ENCODE measurements around the gene SPAST.
"Not testable (repeated sequence)": the region's sequence is repeated elsewhere in the genome, so short reads cannot be mapped to it uniquely, and the experiment has no call there.

The SPAST gene

DNA sequence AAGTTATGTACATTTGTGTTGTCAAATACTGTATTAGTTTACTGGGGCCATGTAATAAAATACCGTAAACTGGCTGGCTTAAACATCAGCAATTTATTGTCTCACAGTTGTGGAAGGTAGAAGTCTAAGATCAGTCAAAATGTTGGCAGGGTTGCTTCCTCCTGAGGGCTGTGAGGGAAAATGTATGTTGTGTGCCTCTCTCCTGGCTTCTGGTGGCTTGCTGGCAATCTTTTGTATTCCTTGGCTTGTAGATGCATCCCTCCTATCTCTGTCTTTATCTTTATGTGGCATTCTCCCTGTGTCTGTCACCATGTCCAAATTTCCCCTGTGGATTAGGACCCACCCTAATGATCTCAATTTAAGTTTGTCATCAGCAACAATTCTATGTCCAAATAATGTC, 65.3 kb downstream of the SPAST start:
- no peak for DNase-seq (ENCODE audit: low read depth in 3 of 3)

DNA sequence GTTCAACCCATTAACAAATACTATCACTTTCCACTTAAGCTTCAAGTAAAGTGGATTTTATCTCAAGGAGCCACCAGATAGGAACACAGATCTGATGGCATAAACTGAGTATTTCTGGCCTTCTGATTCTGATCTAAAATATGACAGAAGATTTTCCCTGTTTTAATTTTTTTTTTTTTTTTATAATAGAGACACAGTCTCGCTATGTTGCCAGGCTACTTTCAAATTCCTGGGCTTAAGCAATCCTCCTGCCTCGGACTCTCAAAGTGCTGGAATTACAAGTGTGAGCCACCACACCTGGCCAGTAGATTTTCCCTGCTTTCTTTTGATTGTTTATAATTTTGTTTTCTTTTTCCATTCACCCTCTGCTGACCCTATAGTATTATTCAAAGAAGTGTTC, 65.7 kb downstream of the SPAST start:
- no peak for DNase-seq (ENCODE audit: low read depth in 3 of 3)

DNA sequence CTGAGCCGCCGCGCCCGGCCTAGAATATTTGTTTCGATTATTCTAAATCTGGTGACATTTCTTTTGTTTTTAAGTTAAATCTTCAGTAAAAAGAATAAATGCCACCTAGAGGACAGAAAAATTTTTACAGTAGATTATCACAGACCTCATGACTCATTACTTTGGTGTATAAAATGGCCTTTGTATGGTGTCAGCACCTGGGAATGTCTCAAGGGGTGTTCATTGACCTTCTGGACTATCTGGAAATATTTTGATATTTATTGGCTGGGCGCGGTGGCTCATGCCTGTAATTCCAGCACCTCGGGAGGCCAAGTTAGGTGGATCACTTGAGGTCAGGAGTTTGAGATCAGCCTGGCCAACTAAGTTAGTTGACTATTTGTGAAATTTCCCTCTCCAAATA, 72.1 kb downstream of the SPAST start:
- no peak for DNase-seq (ENCODE audit: low read depth in 3 of 3)

DNA sequence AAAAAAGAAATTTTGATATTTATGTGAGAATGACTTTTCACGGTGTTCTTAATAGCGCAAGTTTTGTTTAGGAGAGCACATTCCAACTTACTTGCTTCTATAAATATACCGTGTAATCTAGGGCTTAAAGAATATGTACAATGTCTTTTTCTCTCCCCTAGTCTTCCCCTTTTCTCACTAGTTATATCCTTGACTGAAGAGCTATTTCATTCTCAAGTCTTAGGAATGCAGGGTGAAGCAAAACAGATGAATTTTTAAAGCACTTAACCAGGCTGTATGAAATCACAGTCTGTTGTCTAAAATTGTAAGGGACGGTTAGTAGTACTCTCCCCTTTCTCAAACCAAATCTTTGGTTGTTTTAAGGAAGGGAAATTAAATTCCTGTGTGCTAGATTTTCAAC, 72.7 kb downstream of the SPAST start:
- no peak for DNase-seq (ENCODE audit: low read depth in 3 of 3)

DNA sequence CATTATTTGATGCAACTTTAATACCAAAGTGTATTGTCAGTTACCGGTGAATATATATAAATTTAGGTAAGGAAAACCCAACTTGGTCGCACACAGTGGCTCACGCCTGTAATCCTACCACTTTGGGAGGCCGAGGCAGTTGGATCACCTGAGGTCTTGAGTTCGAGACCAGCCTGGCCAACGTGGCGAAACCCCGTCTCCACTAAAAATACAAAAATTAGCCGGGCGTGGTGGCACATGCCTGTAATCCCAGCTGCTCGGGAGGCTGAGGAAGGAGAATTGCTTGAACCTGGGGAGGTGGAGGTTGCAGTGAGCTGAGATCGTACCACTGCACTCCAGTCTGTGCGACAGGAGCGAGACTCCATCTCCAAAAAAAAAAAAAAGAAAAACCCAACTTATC, 88.2 kb downstream of the SPAST start:
- not testable (repeated sequence) for DNase-seq (ENCODE audit: low read depth in 3 of 3)

DNA sequence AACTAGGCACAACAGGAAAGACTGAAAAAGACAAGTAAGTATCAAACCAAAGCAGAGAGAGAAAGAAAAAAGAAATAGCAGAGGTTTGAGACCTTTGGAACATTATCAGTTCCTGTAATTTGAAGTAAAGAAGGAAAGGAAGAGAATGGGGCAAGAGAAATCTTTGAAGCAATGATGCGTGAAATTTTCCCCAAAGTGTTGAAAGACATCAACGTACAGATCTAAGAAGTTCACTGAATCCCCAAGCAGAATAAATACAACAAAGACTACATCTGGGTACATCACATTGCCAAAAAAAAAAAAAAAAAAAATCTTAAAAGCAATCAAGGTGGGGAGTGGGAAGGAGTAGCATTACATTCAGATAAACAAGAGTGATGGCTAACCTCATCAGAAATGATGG, 96.3 kb downstream of the SPAST start:
- DNase-seq (ENCODE audit: low read depth in 3 of 3), result no peak

DNA sequence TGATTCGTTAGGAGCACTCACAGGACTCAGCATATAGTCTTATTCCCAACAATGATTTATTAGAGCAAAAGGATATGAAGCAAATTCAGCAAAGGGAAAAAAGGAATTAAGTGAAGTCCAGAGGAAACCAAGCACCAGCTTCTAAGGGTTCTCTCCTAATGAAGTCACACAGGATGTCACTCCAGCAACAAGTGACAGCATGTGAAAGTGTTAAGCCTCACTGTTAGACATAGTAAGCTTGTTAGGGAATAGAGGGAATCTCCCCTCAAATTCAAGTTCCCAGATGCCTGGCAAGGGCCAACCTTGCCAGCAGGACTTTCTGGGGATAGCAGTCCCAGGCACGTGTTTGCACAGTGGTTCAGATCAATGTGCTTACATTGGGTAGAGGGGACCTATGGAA, 97.9 kb downstream of the SPAST start:
- DNase-seq (ENCODE audit: low read depth in 3 of 3), result no peak

DNA sequence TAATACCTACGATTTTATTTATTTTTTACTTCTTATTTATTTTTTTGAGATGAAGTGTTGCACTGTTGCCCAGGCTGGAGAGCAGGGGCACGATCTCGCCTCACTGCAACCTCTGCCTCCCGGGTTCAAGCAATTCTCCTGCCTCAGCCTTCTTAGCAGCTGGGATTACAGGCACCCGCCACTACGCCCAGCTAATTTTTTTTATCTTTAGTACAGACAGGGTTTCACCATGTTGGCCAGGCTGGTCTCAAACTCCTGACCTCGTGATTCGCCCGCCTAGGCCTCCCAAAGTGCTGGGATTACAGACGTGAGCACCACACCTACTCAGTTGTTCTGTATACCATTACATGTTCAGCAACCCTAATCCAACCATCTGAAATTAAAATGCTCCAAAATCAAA, 100.9 kb downstream of the SPAST start:
- not testable (repeated sequence) for DNase-seq (ENCODE audit: low read depth in 3 of 3)

DNA sequence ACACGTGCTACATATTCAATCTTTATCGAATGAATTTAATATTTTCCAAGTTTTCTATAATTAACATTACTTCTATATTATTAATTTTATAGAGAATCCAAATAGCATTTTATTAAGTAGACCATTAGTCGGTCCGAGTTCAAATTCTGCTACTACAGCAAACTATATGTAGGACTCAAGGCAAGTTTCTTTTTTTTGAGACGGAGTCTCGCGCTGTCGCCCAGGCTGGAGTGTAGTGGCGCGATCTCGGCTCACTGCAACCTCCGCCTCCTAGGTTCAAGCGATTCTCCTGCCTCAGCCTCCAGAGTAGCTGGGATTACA, 101.6 kb downstream of the SPAST start:
- DNase-seq (ENCODE audit: low read depth in 3 of 3), result peak in 1 of 3 donors; percentile 2

DNA sequence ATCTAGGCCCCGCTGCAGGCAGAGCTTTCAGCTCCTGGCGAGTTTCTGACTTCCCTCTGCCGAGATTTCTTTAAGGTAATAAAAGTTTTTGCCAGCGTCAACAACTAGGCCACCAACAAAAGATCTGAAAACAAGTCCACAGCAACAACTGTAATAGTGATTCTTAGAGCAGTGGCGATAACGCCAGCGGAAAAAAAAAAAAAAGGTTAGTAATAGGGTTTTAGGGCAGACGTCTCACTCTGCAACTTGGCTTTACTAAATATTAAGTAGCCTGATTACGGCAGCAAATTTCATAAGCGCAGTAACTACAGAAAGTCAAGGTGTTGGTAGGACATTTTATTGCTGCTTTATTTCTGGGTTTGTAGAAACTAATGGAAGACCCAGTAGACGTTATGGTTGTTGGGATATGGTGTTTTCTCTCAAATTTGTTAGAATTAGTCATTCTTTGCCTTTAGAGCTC, 102.8 kb downstream of the SPAST start:
- no peak for DNase-seq (ENCODE audit: low read depth in 3 of 3)

DNA sequence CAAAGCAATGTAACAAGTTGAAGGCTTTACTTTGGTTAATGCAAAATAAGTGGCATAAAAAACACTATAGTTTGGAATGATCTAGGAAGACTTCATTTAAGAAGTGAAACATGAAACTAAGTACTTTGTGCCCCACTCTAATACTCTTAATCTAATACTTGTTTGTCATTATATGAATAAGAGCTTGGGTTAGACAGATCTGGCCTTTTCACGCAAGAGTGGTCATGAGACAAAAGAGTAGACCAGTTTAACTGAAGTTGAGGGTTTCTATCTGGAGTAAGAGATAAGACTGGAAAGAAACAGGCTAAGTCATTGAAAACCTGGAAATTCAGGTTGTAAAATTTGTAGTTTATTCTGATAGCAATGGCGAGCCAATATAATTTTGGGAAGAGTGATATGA, 105.2 kb downstream of the SPAST start:
- DNase-seq (ENCODE audit: low read depth in 3 of 3), result no peak

DNA sequence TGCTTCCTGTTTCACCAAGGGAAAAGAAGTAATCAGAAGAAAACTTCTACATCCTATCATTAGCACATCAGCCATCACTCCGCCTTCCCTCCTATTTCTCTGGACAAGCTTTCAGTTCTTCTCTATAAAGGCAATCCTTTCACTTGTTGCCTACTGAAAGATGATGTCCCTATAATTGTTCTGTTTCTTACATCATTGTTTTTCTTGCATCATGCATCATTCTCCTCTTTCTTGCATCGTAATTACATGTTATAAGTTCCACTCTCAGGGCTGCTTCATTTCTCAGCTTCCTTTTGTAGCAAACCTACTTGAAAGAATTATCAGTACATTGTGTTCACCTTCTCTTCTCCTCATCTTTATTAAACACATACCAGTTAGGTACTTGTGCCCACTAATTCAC, 109.5 kb downstream of the SPAST start:
- DNase-seq (ENCODE audit: low read depth in 3 of 3), result no peak

DNA sequence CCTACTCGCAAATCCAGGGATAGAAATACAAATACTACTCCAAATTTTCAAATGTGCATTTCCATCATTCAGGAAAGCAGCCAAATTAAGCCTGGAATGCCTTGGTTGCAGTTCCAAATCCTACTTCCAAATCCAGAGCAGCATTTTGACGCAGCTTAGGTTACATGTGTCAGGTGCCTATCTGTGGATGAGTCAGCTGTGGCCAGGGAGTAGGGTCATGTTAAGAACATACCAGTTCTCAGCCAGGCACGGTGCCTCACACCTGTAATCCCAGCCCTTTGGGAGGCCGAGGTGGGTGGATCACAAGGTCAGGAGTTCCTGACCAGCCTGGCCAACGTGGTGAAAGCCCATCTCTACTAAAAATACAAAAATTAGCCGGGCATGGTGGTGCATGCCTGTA, 119.3 kb downstream of the SPAST start:
- no peak for DNase-seq (ENCODE audit: low read depth in 3 of 3)

DNA sequence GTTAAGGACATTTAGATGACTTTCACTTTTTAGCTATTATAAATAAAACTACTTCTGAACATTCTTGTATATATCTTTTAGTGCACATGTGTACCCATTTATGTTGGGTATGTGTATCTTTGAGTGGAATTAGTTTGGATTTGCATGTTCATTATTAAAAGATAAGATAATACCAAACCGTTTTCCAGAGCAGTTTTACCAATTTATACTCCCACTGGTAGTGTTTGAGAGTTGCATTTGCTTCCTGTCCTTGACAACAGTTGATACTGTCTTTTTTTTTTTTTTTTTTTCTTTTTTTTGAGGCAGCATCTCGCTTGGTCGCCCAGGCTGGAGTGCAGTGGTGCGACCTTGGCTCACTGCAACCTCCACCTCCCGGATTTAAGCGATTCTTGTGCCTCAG, 125.7 kb downstream of the SPAST start:
- DNase-seq (ENCODE audit: low read depth in 3 of 3), result no peak

DNA sequence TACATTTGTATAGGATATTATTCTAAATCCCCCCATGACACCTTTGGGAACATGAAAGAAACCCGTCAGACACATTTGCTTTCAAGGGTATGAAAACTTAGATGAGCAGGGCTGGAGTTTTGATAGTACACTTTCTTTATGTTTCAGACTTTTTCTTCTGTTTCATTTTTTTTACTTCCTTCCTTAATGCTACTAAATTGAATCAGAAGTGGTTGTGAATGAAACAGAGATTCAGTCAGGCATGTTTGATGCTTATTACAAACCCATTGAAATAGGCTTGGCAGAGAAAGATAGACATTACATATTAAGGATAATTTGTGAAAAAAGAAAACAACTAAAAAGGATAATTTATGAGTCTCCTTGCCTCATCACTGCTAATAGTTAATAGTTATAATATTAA, 129.1 kb downstream of the SPAST start:
- DNase-seq (ENCODE audit: low read depth in 3 of 3), result no peak

DNA sequence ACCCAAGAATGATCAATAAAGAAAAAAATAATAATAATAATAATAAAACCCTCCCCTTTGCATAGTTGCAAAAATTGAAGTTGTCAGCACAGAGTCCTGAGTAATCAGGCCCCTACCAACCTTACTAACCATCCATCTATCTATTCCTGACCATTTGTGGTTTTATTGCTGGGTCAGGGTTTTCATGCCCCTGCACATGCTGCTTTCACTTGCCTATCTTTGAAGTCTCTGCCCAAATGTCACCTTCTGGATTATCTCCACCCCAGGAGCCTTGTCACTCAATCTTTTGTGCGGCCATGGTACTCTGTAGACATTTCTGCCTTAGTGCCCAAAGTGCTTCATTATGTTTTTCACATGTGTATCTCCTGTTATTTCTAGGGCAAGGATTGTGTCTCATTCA, 137.5 kb downstream of the SPAST start:
- DNase-seq (ENCODE audit: low read depth in 3 of 3), result no peak

DNA sequence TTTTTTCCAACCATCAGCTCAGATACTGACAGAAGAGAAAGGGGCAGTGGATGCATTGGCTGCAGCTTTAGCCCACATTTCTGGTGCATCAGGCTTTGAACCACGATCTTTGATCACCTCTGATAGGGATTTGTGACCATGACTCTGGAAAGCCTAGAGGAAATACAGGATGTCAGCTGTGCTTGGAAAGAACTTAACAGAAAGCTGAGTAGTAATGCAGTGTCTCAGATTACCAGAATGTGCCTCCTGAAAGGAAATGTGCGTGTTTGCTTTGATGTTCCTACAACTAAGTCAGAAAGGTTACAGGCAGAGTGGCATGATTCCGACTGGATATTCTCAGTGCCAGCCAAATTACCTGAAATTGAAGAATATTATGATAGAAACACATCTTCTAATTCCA, 140.1 kb downstream of the SPAST start:
- DNase-seq (ENCODE audit: low read depth in 3 of 3), result not testable (repeated sequence)

All from stimulated activated CD4-positive, alpha-beta T cell treated with anti-CD3 and anti-CD28 coated beads, TNF-alpha, amount 100 ng/mL, for 48 hours (primary cell).